ENCODE results near the gene LHFPL3.

- TF ChIP-seq POLR2A (IDR thresholded peaks at IDR 0.05) (no peak), CTCF (IDR thresholded peaks at IDR 0.05) (no peak)
Observed at GRCh38 chr7:104950754-104951153, 622.4 kb downstream of the LHFPL3 start.

Data from thyroid gland (tissue), 4 donors.